Gastrocnemius medialis (tissue), 4 donors: ENCODE data around the gene RAB6B. TPM values are rescaled to one million over a fixed set of nuclear protein-coding genes. Genes with fewer than 3 reads are reported as not detected.
A peak's percentile ranks its signal among the peaks of the same experiment; 100 is the strongest.

ENCODE experiments used
- ATAC-seq, 2 donors: fragments of 150-250 bp; one replicate each; pipeline ENCODE4 v1.9.1; 2016
- DNase-seq, 2 donors: peaks; one replicate each; pipeline ENCODE4 v3.0.0-alpha.2; 2019
- H3K27ac ChIP-seq, 4 donors: fragments of 200-600 bp; sonication (generic); 1 replicate in 1 of 4; 2 replicates in 3 of 4; pipeline ENCODE4 v1.5.1; 2016 to 2018; ENCODE audit warnings: mild to moderate bottlenecking in 2 of 4, moderate library complexity in 1 of 4
- H3K27me3 ChIP-seq, 3 donors: fragments of 200-600 bp; sonication (generic) in 2 of 3; 1 replicate in 1 of 3; 2 replicates in 2 of 3; pipeline versions ENCODE4 v1.5.1 to v1.6.0; 2016 to 2019; ENCODE audit warnings: mild to moderate bottlenecking in 1 of 3, moderate library complexity in 1 of 3
- H3K36me3 ChIP-seq, 2 donors: fragments of 200-600 bp; sonication (generic) in 1 of 2; one replicate each; pipeline ENCODE4 v1.5.1; 2017 to 2018
- H3K4me1 ChIP-seq, 2 donors: fragments of 200-600 bp; sonication (generic) in 1 of 2; one replicate each; pipeline ENCODE4 v1.5.1; 2016 to 2017; ENCODE audit warnings: mild to moderate bottlenecking in 2 of 2
- H3K4me3 ChIP-seq, 4 donors: fragments of 200-600 bp; sonication (generic) in 3 of 4; 1 replicate in 1 of 4; 2 replicates in 3 of 4; pipeline ENCODE4 v1.5.1; 2016 to 2019; ENCODE audit warnings: mild to moderate bottlenecking in 2 of 4
- H3K9me3 ChIP-seq, 3 donors: fragments of 200-600 bp; sonication (generic) in 2 of 3; 1 replicate in 1 of 3; 2 replicates in 2 of 3; pipeline ENCODE4 v1.5.1; 2016 to 2019
- CTCF ChIP-seq, 5 experiments: fragments of 450-650 bp in 3 of 5; fragments of 200-600 bp in 2 of 5; sonication (generic) in 2 of 5; IDR thresholded peaks in 4 of 5; conservative IDR thresholded peaks in 1 of 5; 1 replicate in 4 of 5; 2 replicates in 1 of 5; pipeline ENCODE4 v1.5.1; 2016 to 2019; ENCODE audit warnings: antibody characterized with exemption in 5 of 5, mild to moderate bottlenecking in 3 of 5, moderate library complexity in 3 of 5
- POLR2A ChIP-seq, 2 donors: fragments of 450-650 bp; IDR thresholded peaks; one replicate each; pipeline ENCODE4 v1.6.1; 2017; ENCODE audit warnings: antibody characterized with exemption in 2 of 2, mild to moderate bottlenecking in 2 of 2, moderate library complexity in 2 of 2
- in situ Hi-C, 4 donors: fragments of 200-750 bp; cut with MboI; loops; one replicate each; pipeline versions ENCODE4 v1.15.0 to v1.8.0; 2017; ENCODE audit warnings: low sequenced_read_pairs in 4 of 4
- intact Hi-C: fragments of 100-400 bp; cut with DNase I; formaldehyde crosslinking; loops from one replicate; pipeline ENCODE4 v1.15.1; 2023; ENCODE audit warnings: low total_unique reads
- total RNA-seq, 4 donors: library from RNA; depleted of rRNA; stranded (reverse); fragments of >200 nt; gene quantifications; one replicate each; pipeline versions ENCODE4 v1.1.0 to v1.2.3, GENCODE V29; 2016

RAB6B gene
- total RNA-seq, 4 donors from 2014 or later: 0.31 to 1.1 (median 0.72) TPM

- intact Hi-C loops (no loop called here), in situ Hi-C loops (no loop called here)
- no peak for DNase-seq
- Histone ChIP-seq H3K4me1 (peaks cover 36 to 50% of the 10 kb centered on the region in 2 donors), H3K27ac (peak overlapping the region in 1 of 4 donors; percentile 63), H3K27me3 (no peaks in the 10 kb centered on the region), H3K4me3 (no peak overlapping the region), H3K36me3 (no peaks in the 10 kb centered on the region), H3K9me3 (no peaks in the 10 kb centered on the region)
- no peak for ATAC-seq
- TF ChIP-seq CTCF (IDR thresholded peaks at IDR 0.05 in 4 of 5, conservative IDR thresholded peaks at IDR 0.05 in 1 of 5) (no peak), POLR2A (IDR thresholded peaks at IDR 0.05) (no peak)
Measured at GRCh38 chr3:133943031-133943535, 47.4 kb upstream of the RAB6B start.

GRCh38 chr3:133941415-133941821 lies 45.7 kb upstream of the RAB6B start:
- peaks cover 34 to 38% of the 10 kb centered on the region in 2 donors for H3K4me1 ChIP-seq
- H3K9me3 ChIP-seq: no peaks in the 10 kb centered on the region
- in situ Hi-C loops (no loop called here), intact Hi-C loops (no loop called here)
- H3K27me3 ChIP-seq: no peaks in the 10 kb centered on the region
- DNase-seq (peak in 1 of 2 donors; percentile 18), ATAC-seq (peak; percentile 62 to 66)
- no peak for TF ChIP-seq POLR2A (IDR thresholded peaks at IDR 0.05)
- TF ChIP-seq CTCF (IDR thresholded peaks at IDR 0.05 in 4 of 5, conservative IDR thresholded peaks at IDR 0.05 in 1 of 5): no peak
- H3K4me3 ChIP-seq: no peak overlapping the region
- no peaks in the 10 kb centered on the region for H3K36me3 ChIP-seq
- peak overlapping the region in 1 of 4 donors; percentile 39 for H3K27ac ChIP-seq

GRCh38 chr3:133940536-133940935 lies 44.9 kb upstream of the RAB6B start:
- Histone ChIP-seq H3K4me1 (peaks cover 25 to 29% of the 10 kb centered on the region in 2 donors), H3K27me3 (no peaks in the 10 kb centered on the region), H3K27ac (no peak overlapping the region), H3K36me3 (no peaks in the 10 kb centered on the region), H3K9me3 (no peaks in the 10 kb centered on the region), H3K4me3 (no peak overlapping the region)
- TF ChIP-seq CTCF (IDR thresholded peaks at IDR 0.05 in 4 of 5, conservative IDR thresholded peaks at IDR 0.05 in 1 of 5) (no peak), POLR2A (IDR thresholded peaks at IDR 0.05) (no peak)
- no peak for DNase-seq
- intact Hi-C loops (no loop called here), in situ Hi-C loops (no loop called here)
- no peak for ATAC-seq

- H3K4me1 ChIP-seq: peaks cover 20% of the 10 kb centered on the region in 2 donors
- in situ Hi-C loops: no loop called here
- intact Hi-C loops: loop anchor here (10.0 kb wide), 2 partner anchors 95 to 535 kb away; no protein-coding TSS in a partner anchor
- no peak overlapping the region for H3K27ac ChIP-seq
- no peaks in the 10 kb centered on the region for H3K9me3 ChIP-seq
- no peaks in the 10 kb centered on the region for H3K27me3 ChIP-seq
- no peaks in the 10 kb centered on the region for H3K36me3 ChIP-seq
- no peak overlapping the region for H3K4me3 ChIP-seq
- DNase-seq: no peak
- TF ChIP-seq CTCF (IDR thresholded peaks at IDR 0.05 in 4 of 5, conservative IDR thresholded peaks at IDR 0.05 in 1 of 5) (no peak), POLR2A (IDR thresholded peaks at IDR 0.05) (no peak)
- ATAC-seq: no peak
Measured at GRCh38 chr3:133939463-133939835, 43.8 kb upstream of the RAB6B start.
